ENCODE data around the gene SYT2. TPM values are rescaled to one million over a fixed set of nuclear protein-coding genes. Genes with fewer than 3 reads are reported as not detected.
"Not testable (repeated sequence)": the region's sequence is repeated elsewhere in the genome, so short reads cannot be mapped to it uniquely, and the experiment has no call there.

The SYT2 gene
- total and polyA plus RNA-seq, 2 donors from 2014 or later = 0.15 to 0.19 TPM

DNA sequence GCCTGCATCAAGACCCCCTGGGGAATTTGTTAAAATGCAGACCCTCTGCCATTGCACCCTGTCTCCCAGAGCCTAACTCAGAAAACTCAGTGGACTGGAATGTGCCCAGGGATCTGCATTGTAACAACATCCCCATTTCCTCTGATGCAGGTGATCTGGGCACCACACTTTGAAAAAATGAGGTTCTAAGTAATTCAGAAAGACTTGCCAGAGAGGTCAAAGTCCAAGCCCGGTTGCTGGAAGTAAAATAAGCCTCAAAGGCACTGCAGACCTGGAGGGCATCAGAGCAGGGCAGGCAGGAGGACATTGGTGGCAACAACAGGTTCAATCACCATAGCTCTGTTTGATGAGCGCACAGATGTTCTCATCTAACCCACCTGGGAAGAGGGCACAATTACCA is 90.7 kb downstream of the SYT2 start:
- DNase-seq (peak in 1 of 5 donors; percentile 35), FAIRE-seq (no peak)
- peaks cover 0 to 12% (median 0%) of the 10 kb centered on the region in 3 donors for H3K4me1 ChIP-seq (ENCODE audit: control insufficient read depth in 2 of 3, insufficient read depth in 2 of 3, low read depth in 1 of 3, low read length in 3 of 3)
- H3K9ac ChIP-seq (ENCODE audit: low read length in 3 of 3) = no peak overlapping the region
- intact Hi-C loops (cut with DNase I) = no loop called here
- no peaks in the 10 kb centered on the region for H3K27me3 ChIP-seq (ENCODE audit: control insufficient read depth, insufficient read depth, low read length)
- no peak overlapping the region for H3K27ac ChIP-seq (ENCODE audit: low read depth in 2 of 2, low read length in 2 of 2)
- TF ChIP-seq, protein P1, sequence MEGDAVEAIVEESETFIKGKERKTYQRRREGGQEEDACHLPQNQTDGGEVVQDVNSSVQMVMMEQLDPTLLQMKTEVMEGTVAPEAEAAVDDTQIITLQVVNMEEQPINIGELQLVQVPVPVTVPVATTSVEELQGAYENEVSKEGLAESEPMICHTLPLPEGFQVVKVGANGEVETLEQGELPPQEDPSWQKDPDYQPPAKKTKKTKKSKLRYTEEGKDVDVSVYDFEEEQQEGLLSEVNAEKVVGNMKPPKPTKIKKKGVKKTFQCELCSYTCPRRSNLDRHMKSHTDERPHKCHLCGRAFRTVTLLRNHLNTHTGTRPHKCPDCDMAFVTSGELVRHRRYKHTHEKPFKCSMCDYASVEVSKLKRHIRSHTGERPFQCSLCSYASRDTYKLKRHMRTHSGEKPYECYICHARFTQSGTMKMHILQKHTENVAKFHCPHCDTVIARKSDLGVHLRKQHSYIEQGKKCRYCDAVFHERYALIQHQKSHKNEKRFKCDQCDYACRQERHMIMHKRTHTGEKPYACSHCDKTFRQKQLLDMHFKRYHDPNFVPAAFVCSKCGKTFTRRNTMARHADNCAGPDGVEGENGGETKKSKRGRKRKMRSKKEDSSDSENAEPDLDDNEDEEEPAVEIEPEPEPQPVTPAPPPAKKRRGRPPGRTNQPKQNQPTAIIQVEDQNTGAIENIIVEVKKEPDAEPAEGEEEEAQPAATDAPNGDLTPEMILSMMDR (IDR thresholded peaks at IDR 0.05; ENCODE audit: borderline replicate concordance, extremely low read depth, insufficient read depth) = no peak
- H3K9me3 ChIP-seq (ENCODE audit: control insufficient read depth in 2 of 3, insufficient read depth in 1 of 3, low read length in 3 of 3) = no peaks in the 10 kb centered on the region
- H3K36me3 ChIP-seq (ENCODE audit: control insufficient read depth in 2 of 3, insufficient read depth in 3 of 3, low read length in 3 of 3) = no peaks in the 10 kb centered on the region
- H3K4me3 ChIP-seq (ENCODE audit: low read length in 3 of 3) = no peak overlapping the region

DNA sequence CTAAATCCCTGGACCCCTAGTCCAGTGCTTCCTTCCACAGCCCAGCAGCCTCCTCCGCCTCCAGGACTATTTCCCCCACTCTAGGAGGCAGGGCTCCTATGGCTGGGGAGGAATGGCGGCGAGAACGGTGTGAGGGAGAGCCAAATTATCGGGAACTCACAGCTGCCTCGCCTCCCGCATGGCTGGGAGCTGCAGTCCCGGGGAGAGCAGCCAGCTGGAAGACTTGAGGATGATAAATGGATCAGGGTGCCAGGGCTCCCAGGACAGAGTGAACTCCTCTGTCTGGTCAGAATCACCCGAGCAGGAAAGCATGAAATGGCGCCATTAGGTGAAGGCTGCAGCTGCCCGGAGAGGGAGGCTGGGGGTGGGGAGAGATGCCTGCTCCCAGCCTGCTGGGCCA is 91.2 kb downstream of the SYT2 start:
- H3K27me3 ChIP-seq (ENCODE audit: control insufficient read depth, insufficient read depth, low read length); H3K9ac ChIP-seq (ENCODE audit: low read length in 3 of 3); intact Hi-C loops (cut with DNase I); H3K36me3 ChIP-seq (ENCODE audit: control insufficient read depth in 2 of 3, insufficient read depth in 3 of 3, low read length in 3 of 3); FAIRE-seq; H3K4me3 ChIP-seq (ENCODE audit: low read length in 3 of 3); H3K9me3 ChIP-seq (ENCODE audit: control insufficient read depth in 2 of 3, insufficient read depth in 1 of 3, low read length in 3 of 3); H3K27ac ChIP-seq (ENCODE audit: low read depth in 2 of 2, low read length in 2 of 2): not testable (repeated sequence)
- peaks cover 0 to 12% (median 0%) of the 10 kb centered on the region in 3 donors for H3K4me1 ChIP-seq (ENCODE audit: control insufficient read depth in 2 of 3, insufficient read depth in 2 of 3, low read depth in 1 of 3, low read length in 3 of 3)
- peak in 3 of 5 donors; percentile 45 to 80 (median 50) for DNase-seq

DNA sequence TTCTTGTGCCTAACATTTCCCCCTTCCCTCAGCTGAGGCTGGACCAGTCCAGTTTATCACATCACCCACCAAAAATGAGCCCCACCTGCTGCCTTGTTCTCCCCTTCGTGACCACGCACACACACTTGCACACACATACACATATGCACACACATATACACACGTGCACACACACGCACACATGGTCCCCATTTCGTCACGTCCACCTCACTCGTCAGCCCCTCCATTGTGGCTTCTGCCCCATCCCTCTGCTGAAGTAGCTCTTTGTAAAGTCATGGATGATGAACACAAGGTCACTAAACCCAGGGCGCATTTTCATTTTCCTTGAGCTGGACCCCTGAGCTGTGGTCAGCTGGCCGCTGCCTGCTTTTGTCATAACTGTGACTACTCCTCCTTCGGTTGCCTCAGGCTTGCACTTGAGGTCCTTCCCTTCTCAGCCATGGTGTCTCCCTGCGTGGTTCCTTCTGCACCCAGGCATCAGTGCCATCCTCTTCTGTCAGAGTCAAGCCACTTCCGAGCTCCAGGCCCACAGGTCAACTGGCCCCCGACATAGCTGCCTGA is 93.8 kb downstream of the SYT2 start:
- Histone ChIP-seq H3K36me3 (ENCODE audit: control insufficient read depth in 2 of 3, insufficient read depth in 3 of 3, low read length in 3 of 3) (no peaks in the 10 kb centered on the region), H3K4me3 (ENCODE audit: low read length in 3 of 3) (no peak overlapping the region), H3K27ac (ENCODE audit: low read depth in 2 of 2, low read length in 2 of 2) (no peak overlapping the region), H3K9me3 (ENCODE audit: control insufficient read depth in 2 of 3, insufficient read depth in 1 of 3, low read length in 3 of 3) (no peaks in the 10 kb centered on the region), H3K4me1 (ENCODE audit: control insufficient read depth in 2 of 3, insufficient read depth in 2 of 3, low read depth in 1 of 3, low read length in 3 of 3) (peaks cover 0 to 12% (median 0%) of the 10 kb centered on the region in 3 donors), H3K9ac (ENCODE audit: low read length in 3 of 3) (no peak overlapping the region), H3K27me3 (ENCODE audit: control insufficient read depth, insufficient read depth, low read length) (no peaks in the 10 kb centered on the region)
- DNase-seq (no peak), FAIRE-seq (no peak)
- intact Hi-C loops (cut with DNase I) = no loop called here
- TF ChIP-seq, protein P1 (IDR thresholded peaks at IDR 0.05; ENCODE audit: borderline replicate concordance, extremely low read depth, insufficient read depth) = no peak

DNA sequence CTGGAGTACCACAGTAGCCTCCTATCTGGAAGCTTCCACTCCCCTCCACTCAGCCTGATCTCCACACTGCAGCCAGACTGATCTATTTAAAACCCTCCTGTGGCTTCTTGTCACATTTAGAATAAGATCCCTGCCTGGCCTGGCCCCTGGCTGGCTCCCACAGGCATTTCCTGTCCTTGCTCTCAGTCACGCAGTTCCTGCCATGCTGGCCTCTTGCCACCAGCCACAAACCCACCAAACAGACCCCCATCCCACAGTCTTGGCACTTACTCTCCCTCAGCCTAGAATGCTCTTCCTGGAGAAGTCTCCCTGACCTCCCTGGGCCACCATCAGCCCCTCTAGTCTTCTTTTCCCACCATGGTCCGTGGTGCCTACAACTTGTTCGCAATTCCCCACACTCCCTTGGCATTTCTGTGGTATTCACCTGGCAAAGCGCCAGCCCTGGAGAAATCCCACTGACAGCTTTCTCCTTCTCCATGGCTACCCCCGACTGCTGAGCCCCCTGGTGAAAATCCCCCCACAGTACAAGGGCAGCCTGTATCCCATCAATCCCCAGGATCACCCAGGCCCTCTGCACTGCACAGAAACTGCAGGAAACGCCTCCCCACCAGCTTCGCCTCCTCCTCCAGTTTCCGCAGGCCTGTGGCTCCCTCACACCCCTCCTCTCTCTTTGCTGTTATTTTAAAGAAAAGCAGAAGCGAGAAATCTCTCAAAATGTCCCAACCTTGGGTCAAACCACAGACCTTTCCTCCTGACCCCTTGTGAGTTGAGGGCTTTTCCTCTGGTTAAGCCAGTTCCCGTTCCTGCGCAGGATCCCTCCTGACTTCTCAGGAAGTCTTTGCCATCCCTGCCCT is 94.5 kb downstream of the SYT2 start:
- no peaks in the 10 kb centered on the region for H3K36me3 ChIP-seq (ENCODE audit: control insufficient read depth in 2 of 3, insufficient read depth in 3 of 3, low read length in 3 of 3)
- DNase-seq = peak in 3 of 5 donors; percentile 36 to 72 (median 36)
- H3K9ac ChIP-seq (ENCODE audit: low read length in 3 of 3) = peak overlapping the region in 1 of 3 donors; percentile 40

DNA sequence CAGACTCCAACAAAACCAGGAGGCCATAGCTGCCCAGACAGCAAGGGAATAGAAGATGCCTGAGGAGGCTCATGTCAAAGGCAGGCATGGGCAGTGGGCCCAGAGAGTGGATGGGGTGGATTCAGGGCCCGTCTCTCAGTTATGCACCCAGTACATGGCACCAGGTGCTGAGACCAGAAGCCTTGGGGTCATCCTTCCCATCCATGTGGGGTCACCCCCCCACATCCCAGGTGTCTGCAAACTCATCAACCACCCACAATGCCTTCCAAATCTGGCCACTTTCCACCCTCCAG is 95.1 kb downstream of the SYT2 start:
- H3K27ac ChIP-seq (ENCODE audit: low read depth in 2 of 2, low read length in 2 of 2); FAIRE-seq; H3K4me3 ChIP-seq (ENCODE audit: low read length in 3 of 3); H3K36me3 ChIP-seq (ENCODE audit: control insufficient read depth in 2 of 3, insufficient read depth in 3 of 3, low read length in 3 of 3); DNase-seq; H3K27me3 ChIP-seq (ENCODE audit: control insufficient read depth, insufficient read depth, low read length); intact Hi-C loops (cut with DNase I); H3K9me3 ChIP-seq (ENCODE audit: control insufficient read depth in 2 of 3, insufficient read depth in 1 of 3, low read length in 3 of 3): not testable (repeated sequence)
- H3K9ac ChIP-seq (ENCODE audit: low read length in 3 of 3) = peak overlapping the region in 1 of 3 donors; percentile 40
- peaks cover 0 to 12% (median 0%) of the 10 kb centered on the region in 3 donors for H3K4me1 ChIP-seq (ENCODE audit: control insufficient read depth in 2 of 3, insufficient read depth in 2 of 3, low read depth in 1 of 3, low read length in 3 of 3)

More for the DNA sequence above, 94.5 kb downstream of the SYT2 start:
- Histone ChIP-seq H3K4me3 (ENCODE audit: low read length in 3 of 3) (no peak overlapping the region), H3K4me1 (ENCODE audit: control insufficient read depth in 2 of 3, insufficient read depth in 2 of 3, low read depth in 1 of 3, low read length in 3 of 3) (peaks cover 0 to 12% (median 0%) of the 10 kb centered on the region in 3 donors), H3K9me3 (ENCODE audit: control insufficient read depth in 2 of 3, insufficient read depth in 1 of 3, low read length in 3 of 3) (no peaks in the 10 kb centered on the region), H3K27ac (ENCODE audit: low read depth in 2 of 2, low read length in 2 of 2) (peak overlapping the region in 1 of 2 donors; percentile 43), H3K27me3 (ENCODE audit: control insufficient read depth, insufficient read depth, low read length) (no peaks in the 10 kb centered on the region)
- no peak for FAIRE-seq
- TF ChIP-seq, protein P1 (IDR thresholded peaks at IDR 0.05; ENCODE audit: borderline replicate concordance, extremely low read depth, insufficient read depth) = no peak
- intact Hi-C loops (cut with DNase I) = no loop called here
